Measurements from ENCODE around the gene SCAP.

SCAP gene

DNA sequence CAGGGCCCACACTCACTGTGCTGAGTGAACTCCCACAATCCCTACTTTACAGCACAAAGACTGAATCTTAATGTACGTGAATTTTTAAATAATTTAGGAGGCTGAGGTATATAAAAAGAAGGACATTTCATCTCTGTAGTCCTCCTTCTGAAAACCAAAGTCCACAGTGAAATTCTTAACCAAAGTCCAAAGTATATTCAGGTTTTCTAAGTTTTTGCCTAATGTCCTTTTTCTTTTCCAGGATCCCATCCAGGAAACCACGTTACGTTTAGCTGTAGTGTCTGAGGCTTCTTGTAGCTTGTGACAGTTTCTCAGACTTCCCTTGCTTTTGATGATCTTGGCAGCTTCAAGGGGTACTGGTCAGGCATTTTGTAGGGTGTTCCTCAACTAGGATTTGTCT, 44.5 kb downstream of the SCAP start:
- no peak for DNase-seq (ENCODE audit: low read depth in 2 of 2)

DNA sequence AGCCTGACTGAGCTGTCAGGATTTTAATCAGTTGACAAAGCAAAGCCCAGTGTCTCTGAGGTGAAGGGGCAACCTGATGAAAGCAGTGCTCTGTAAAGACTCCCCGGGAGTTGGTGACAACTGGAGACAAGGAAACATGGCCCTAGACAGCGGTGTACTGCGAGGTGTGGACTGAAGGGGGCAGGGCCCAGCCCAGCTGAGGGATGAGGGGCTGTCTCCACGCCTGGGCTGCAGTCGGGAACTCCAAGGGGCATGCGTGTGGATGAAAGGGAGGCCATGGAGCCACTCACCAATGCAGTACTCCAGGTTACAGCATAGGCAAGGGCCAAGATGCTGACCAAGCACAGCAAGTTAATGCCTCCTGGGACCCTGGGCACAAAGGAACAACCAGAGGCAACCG, 45.1 kb downstream of the SCAP start:
- DNase-seq (ENCODE audit: low read depth in 2 of 2), result no peak

DNA sequence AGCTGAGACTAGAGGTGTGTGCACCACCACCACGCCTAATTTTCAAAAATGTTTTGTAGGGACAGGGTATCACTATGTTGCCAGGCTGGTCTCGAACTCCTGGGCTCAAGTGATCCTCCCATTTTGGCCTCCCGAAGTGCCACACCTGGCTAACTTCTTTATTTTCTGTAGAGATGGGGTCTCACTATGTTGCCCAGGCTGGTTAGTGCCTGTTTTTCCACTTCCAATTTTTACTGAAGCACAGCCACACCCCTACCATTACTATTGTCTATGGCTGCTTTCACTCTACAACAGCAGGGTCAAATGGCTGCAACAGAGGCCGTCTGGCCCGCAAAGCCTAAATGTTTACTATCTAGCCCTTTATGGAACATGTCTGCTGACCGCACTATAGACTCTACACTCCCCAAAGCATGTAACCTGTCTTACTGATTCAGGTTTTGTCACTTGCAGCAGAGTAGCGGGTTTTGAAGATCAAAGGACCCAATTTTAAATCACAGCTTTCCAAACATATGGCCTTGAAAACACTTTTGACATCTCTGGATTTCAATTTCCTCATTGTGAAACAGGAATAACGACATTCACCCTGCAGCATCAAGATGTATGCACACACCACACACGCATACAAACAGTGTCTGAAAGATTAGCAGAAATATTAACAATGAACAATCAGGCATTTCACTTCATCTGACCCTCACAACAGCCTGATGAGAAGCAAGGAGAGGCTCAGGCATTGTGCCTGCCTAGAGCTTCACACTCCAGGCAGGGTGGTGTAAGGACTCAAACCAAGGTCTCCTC, 46.1 kb downstream of the SCAP start:
- no peak for DNase-seq (ENCODE audit: low read depth in 2 of 2)

DNA sequence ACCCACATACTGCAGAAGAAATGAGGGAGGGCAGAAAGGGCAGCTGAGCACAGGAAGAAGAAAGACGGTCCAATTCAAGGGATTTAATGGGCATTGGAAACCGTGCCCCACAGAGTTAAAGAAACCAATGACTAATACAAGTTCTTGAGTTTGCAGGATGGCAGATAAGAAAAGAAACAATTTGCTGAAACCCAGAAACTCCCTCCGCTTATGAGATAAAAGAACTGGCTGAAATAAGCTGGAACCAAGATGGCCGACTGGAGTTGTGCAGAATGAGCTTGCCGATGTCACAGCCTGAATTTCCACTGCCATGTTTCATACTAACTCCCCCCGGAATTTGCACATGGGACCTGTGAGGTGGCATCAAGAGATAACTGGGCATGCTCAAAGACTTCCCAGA, 47.1 kb downstream of the SCAP start:
- no peak for DNase-seq (ENCODE audit: low read depth in 2 of 2)

DNA sequence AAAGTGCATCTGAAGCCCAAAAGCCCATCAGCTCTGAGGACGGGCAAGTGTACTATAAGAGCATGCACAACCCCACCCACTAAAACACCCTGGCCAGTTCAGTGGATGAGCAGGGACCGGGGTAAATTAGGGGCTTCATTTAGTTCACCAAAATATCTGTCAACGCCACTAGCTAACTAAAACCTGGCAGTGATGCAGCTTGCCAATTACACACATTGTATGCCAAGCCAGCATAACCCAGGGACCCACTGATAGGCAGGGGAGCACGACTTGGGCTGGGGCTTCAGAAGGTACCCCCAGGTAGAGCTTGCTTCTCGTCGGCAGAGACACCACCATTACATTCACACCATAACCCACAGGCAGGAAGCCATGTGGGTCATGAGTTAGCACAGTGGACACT, 47.9 kb downstream of the SCAP start:
- no peak for DNase-seq (ENCODE audit: low read depth in 2 of 2)

DNA sequence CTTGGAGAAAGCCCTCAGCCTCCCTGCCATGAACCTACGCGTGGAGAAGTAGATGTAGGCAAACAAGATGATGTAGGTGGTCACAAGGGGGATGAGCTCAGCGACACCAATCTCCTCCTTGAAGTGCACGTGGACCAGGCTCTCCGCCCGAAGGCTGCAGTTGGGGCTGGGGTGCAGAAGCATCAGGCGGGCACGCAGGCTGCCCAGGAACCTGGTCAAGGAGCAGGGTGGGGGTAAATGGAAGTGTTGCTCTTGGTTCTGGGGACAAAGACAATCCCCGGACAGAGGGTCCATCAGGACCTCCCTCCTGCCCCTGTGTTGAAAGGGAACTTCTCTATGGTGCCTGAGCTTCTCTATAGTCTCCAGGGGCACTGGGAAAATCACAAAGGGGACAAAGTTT, 49.8 kb downstream of the SCAP start:
- DNase-seq (ENCODE audit: low read depth in 2 of 2), result no peak

DNA sequence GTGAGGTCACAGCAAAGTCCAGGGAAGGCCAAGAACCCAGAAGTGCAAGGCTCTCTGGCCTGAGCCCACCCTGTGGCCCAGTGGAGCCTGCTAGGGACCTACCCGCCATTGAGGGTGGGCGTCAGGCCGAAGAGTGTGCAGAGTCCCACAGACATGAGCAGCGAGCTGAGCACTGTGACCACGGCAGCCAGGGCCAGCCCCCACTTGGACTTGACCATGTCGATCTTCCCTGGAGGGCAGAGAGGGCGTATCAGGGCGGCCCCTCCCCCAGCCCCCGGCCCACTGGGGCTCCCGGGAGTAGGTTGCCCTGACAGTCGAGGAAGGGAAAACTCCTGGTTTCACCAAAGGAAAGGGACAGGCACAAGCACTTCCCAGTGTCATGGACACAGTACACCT, 50.4 kb downstream of the SCAP start:
- no peak for DNase-seq (ENCODE audit: low read depth in 2 of 2)

DNA sequence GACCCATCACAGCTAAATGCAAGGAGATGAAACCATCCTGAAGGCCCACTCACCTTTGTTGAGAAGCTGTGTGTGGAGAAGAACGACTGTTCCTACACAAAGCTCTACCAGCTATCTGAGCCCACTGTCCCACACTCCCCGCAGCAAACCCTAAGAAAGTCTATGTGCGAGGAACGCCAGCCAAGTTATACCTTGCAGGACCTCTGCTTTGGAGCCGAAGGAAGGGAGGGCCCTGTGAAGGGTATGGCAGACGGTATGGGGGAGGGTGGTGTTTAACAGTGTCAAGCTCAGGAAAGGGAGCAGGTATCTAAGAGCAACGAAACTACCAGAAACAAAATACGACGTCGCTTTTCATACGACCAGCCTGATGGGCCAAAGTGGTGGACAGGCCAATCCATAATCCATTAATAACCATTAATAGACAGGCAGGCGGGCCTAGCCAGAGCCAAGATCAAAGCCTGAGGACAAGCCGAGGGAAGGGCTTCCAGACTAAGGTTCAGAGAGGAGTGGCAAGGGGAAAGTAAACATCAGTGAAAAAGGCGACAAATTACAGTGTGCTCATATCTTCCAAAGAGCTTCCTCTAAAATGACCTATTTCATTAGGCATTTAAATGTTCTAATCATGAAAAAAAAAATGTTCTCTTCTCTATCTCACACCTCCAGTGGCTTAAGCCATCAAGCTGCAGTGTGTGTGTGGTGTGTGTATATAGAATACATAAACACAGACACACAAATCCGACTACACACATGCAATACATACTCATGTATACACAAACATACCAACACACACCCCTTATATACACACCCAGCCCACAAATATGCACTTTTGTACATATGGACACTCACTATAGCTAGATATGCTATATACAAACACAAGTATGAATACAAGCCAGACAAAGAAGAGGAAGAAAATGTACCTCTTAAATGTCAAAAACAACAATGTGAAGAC, 51.0 kb downstream of the SCAP start:
- DNase-seq (ENCODE audit: low read depth in 2 of 2), result no peak

DNA sequence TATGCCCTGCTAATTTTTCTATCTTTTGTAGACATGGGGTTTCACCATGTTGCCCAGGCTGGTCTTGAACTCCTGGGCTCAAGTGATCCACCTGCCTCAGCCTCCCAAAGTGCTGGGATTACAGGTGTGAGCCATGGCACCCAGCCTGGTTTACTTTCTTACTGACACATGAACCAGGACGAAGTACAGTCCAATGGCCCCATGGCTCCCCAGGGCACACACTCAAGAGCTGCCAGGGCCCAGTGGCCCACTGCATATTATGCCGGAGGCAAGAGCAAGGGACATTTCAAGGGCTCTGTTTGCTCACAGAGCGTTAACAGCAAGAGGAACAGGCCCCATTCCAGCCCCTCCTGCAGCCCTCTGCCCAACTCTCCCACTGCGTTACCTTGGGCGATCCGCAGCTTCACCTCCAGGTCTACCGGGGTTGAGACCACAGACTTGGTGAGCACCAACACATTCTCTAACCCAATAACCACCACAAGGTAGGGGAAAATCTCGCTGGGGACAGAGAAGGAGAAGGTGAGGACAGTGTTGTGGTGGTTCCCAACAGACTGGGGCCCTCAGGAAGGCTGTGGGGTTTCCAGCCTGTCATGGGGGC, 52.1 kb downstream of the SCAP start:
- DNase-seq (ENCODE audit: low read depth in 2 of 2), result no peak

DNA sequence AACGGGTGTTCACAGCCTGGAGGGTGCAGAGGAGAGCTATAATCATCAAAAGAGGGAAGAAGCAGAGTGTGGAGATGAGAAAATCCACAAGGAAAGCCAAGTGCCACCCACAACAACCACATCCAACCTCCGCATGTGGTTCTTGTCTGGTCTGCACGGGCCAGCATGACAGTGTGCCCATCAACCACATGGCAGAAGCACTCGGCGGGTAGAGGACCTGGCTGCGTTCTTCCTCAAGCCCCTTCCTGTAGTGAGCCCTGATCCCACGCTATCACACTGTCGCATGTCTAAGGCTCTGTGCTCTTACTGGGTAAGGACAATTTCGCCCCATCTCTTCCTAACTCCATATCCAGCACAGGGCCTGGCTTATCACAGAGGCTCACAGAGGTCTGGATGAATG, 53.0 kb downstream of the SCAP start:
- no peak for DNase-seq (ENCODE audit: low read depth in 2 of 2)

DNA sequence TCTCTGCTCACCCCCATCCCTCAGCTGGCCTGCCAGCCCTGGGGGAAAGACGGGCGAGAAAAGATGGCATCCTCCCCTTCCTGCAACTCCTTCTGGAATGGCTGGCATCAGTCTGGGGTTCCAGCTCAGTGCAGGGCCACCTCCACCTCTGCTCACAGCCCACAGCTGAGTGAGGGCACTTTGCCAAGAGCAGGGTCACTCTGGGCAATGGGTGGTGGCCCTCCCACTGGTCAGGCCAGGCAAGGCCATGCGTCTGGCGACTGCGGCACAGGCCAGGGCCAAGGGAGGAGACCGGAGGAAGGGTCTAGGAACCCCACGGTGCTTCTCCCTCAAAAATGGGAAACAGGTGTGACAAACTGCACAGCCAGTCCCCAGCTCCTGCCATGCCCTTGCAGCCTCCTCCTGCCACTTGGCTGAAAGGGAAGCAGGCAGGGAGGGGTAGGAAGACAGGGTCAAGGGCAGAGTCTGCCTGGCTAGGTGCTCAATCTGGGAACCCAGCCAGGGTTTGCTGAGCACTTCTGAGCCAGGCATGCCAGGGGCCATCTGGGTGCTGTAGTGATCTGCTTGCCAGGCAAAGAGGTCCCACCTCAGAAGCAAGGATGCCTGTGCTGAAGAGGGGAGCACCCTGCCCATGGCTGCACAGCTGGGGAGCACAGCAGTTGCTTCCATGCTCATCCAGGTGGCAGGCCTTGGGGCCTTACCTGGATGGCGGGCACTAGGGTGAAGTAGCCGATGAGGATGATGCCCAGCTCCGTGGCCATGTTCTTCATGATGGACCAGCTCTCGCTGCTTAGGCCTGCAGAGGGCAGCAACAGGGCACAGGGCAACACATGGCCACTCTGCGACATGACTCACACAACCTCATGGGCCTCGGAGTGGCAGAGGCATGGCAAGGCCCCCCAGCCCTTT, 53.7 kb downstream of the SCAP start:
- DNase-seq (ENCODE audit: low read depth in 2 of 2), result no peak

DNA sequence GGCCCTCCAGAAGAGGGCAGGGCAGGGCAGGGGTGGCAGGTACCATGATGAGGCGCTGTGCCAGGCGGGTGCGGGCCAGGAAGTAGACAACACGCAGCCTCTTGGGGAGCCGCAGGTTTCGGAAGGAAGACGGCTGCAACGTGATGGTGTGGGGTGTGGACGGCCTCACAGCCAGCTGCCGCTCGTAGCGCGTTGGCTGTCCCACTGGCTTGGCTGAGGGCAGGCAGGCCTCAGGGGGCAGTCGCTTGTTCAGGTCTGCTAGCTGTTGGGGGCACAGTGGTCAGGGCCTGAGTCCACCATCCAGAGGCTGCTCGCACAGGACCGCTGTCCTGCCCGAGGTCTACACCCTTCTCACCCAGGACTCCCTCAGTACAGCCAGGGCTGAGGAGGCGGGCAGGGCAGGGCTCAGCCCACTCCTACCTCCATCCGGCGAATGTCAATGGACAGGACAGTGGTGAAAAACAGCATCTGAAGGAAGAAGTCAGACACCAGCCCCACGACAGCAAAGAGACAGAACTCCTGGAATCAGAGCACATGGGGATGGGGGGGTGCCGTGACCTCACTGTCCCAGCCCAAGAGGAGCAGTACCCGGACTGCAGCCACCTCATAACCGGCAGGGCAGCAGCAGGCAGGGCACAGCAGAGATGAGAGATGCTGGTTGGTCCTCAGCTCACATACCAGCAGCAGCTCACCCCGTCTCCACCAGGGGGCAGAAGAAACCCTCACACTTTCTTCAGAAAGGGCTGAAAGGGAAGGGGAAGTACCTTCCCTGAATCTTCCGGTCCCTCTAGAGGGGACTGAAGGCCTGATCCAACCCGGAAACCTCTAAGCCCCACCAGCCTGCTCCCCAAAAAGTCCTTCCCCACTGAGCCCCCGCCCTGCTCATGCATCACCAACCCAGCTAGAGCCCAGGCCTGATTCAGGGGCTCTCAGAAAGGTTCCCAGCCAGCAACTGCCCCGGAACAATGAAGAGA, 54.9 kb downstream of the SCAP start:
- peak; percentile 78 to 87 for DNase-seq (ENCODE audit: low read depth in 2 of 2)

DNA sequence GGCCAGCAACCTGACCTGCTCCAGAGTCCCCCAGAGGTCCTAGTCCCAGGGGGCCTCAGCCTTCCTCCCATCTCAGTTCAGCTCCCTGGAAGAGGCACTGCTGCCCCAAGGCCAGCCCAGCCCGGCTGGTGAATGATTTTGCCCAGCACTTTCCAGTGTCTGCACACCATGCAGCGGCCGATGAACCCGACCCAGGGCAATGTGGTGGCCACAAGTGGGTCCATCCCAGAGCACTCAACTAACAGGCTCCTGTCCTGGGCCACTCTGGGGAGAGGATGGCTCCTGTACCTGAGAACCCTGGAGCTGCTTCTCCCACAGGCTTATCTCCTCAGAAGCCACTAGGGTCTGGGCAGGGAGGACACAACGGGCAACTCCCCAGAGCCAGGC, 55.7 kb downstream of the SCAP start:
- no peak for DNase-seq (ENCODE audit: low read depth in 2 of 2)

DNA sequence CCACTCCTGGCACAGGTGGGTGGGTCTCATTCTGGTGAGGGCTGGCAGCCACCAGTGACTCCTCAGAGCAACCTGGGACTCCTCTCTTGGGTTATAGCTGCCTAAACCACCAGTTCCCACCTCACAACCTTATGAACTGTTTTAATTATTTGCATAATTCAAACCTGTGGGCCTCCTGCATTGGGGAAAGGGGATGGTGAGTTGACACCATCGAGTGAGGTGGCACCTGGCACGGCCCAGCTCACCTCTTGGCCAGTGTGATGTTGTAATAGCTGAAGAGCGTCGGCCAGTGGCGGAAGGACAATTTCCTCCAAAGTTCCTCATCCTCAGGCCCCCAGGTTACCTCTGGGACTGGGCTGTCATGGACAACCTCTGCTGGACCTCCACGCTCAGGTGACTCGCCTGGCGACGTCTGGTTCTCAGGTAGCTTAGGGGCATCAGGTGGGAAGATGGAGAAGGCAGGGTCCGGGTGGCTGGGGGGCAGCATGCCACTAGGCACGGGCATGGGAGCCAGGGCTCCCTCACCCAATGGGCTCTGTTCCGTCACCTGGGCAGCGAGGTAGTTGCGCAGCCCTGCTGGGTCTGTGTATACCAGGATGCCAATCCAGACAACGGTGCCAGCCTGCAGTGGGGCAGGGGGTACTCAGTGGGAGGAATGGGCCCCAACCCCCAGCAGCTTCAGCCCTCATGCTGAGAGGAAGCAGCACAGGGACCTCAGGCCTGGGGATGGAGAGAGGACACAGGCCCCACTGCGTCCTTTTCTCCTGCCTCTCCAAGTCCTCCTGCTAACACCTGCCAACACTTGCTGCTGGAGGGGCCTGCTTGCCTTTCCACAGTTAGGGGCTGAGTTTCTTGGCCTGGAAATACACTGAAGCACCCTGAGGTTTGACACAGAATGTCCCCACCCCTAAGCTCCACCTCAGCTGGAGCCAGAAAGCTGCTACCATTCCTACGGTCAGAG, 56.4 kb downstream of the SCAP start:
- no peak for DNase-seq (ENCODE audit: low read depth in 2 of 2)

DNA sequence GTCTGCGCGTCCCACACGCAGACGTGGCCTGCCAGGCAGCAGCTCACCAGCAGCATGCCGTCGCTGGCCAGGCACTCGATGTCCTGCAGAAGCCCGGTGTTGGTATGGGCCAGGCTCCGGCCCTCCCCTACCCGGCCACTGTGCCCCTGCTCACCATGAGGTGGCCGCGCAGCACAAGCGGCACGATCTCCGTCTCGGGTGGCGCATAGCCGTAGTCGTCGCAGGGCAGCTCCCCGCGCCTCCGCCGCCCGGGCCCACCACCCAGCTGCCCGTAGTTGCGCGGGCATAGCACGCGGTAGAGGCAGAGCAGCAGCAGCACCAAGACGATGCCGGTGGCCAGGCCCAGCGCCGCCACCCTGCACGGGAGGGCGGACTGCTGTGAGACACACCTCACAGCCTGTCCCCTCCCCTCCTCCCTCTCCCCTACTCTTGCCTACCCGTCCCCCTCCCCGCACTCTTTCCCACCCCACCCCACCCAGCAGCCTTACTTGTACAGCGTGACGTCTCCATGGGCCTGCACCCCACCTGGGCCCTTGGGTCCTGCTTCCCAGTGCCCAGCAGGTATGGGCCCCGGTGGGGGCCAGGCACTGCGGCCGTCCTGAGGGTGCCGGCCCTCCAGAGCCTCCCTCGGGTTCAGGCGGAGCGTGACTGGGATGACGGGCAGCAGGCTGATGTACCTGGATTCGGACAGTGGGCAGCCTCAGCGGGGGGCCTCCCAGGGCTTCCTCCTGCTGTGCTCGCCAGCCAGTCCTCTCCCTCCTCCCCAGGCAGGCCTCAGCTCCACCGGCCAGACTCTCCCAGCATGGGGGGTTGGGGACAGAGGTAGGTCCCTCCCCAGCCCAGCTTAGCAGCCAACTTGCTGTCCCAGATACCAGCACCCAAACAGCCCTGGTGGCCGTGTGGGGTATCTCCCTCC, 57.3 kb downstream of the SCAP start:
- DNase-seq (ENCODE audit: low read depth in 2 of 2), result no peak

DNA sequence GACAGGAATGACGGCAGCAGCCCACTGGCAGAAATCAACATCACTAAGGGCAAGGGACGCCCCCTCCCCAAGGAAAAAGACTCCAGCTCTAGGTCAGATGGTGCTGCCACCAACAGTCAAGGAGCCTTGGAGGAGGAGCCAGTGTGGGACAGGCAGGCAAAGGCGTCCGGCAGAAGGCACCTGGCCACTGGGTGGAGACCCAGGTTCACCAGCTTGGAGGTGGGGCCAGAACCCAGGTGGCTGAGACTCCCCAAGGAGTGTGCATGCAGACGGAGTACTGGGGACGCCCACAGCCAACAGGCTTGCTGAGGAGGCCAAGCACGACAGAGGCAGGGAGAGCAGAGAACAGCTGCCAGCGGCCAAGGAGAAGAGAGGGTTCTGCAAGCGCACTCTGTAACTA, 59.7 kb downstream of the SCAP start:
- DNase-seq (ENCODE audit: low read depth in 2 of 2), result no peak

DNA sequence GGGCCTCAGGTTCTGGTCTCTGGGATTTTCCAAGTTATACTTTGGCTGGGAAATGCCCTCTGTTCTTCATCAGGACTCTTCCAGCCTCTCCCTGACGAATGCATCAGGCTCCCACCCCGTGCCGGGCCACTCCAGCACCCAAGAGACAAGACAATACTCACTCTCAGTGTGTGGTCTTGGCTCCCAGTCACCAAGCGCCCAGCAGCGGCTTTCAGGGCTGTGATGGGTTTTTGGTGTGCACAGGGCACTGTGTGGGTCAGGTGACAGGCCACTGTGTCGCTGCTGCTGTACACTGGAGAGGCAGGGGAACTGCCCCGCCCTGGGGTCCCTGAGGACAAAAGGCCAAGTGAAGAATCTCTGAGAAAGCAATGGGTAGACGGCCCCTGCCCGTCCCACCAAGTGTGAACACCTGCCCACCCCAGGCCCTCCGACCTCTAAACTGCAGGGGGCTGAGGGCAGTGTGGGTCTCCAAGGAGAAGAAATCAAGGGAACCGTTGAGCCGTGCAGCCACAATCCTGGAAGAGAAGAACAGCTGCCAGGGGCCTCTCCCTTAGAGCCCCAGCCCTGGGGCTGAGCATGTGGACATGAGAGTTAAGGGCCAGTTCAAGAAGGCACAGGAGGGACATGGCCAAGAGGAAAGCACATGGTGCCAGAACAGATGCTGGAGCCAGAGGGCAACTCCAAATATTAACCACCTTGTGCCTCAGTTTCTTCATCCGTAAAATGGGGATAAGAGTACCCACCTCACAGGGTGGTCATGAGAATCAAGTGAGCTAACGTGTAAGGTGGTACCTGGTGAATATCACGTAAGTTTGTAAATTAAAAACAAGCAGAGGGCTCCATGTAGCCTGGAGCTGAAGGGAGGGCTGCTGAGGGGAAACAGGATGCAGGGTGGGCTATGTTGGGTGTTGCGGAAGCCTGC, 60.8 kb downstream of the SCAP start:
- DNase-seq (ENCODE audit: low read depth in 2 of 2), result no peak

All from stimulated activated CD8-positive, alpha-beta memory T cell treated with anti-CD3 and anti-CD28 coated beads, Interleukin-2, amount 100 ng/mL, for 48 hours (primary cell).